Measurements from ENCODE around the gene NSD2. TPM values are rescaled to one million over a fixed set of nuclear protein-coding genes. Genes with fewer than 3 reads are reported as not detected.

The NSD2 gene
- total RNA-seq, 4 donors from 2014 or later = 25.3 to 46.7 (median 27.4) TPM

DNA sequence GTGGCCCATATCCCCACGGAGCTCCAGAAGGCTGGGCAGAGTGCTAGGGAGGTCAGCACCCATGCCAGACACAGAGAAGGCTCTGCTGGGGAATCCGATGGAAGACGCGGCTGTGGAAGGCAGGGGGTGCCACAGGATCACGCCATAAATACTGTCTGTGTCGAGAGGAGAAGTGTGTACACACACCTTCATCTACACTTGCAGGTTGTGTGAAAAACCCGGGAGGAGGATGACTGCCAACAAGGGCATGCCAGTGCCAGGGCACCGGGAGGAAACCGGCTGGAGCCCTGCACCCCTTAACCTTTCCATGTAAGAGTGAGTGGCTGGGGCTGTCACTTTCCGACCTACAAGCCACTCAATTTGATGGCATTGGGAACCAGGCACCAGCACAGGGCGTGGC, 46.4 kb upstream of the NSD2 start:
- Histone ChIP-seq H3K36me3 (peaks cover 72% of the 10 kb centered on the region), H3K27me3 (no peaks in the 10 kb centered on the region), H3K27ac (no peak overlapping the region), H3K4me1 (no peaks in the 10 kb centered on the region), H3K9me3 (no peaks in the 10 kb centered on the region), H3K4me3 (no peak overlapping the region)
- 84% methylated on average over 11 of the region's 11 CpGs for WGBS
- no peak for TF ChIP-seq POLR2A (IDR thresholded peaks at IDR 0.05)
- no peak for TF ChIP-seq POLR2AphosphoS5 (IDR thresholded peaks at IDR 0.05)
- DNase-seq (ENCODE audit: low spot score in 2 of 2) = no peak

GRCh38 chr4:1825326-1825725, 45.9 kb upstream of the NSD2 start:
- 85% methylated on average over 18 of the region's 19 CpGs for WGBS
- TF ChIP-seq CTCF (IDR thresholded peaks at IDR 0.05) (no peak), POLR2AphosphoS5 (IDR thresholded peaks at IDR 0.05) (no peak), EP300 (IDR thresholded peaks at IDR 0.05) (no peak), POLR2A (IDR thresholded peaks at IDR 0.05) (no peak)
- H3K27me3 ChIP-seq = no peaks in the 10 kb centered on the region

GRCh38 chr4:1826531-1827350, 44.5 kb upstream of the NSD2 start:
- no peaks in the 10 kb centered on the region for H3K9me3 ChIP-seq

More at GRCh38 chr4:1825326-1825725, 45.9 kb upstream of the NSD2 start:
- H3K27ac ChIP-seq = no peak overlapping the region
- no peak overlapping the region for H3K4me3 ChIP-seq
- H3K36me3 ChIP-seq = peaks cover 69% of the 10 kb centered on the region
- no peaks in the 10 kb centered on the region for H3K9me3 ChIP-seq
- H3K4me1 ChIP-seq = no peaks in the 10 kb centered on the region
- no peak for DNase-seq (ENCODE audit: low spot score in 2 of 2)

GRCh38 chr4:1830234-1830633, 41.0 kb upstream of the NSD2 start:
- 92% methylated on average over 3 of the region's 3 CpGs for WGBS
- no peak for DNase-seq (ENCODE audit: low spot score in 2 of 2)
- Histone ChIP-seq H3K4me3 (no peak overlapping the region), H3K9me3 (no peaks in the 10 kb centered on the region), H3K36me3 (peaks cover 70% of the 10 kb centered on the region), H3K27me3 (no peaks in the 10 kb centered on the region), H3K4me1 (no peaks in the 10 kb centered on the region), H3K27ac (no peak overlapping the region)
- TF ChIP-seq EP300 (IDR thresholded peaks at IDR 0.05) = no peak
- no peak for TF ChIP-seq CTCF (IDR thresholded peaks at IDR 0.05)
- no peak for TF ChIP-seq POLR2A (IDR thresholded peaks at IDR 0.05)
- TF ChIP-seq POLR2AphosphoS5 (IDR thresholded peaks at IDR 0.05) = no peak

More at GRCh38 chr4:1826531-1827350, 44.5 kb upstream of the NSD2 start:
- 92% methylated on average over 27 of the region's 30 CpGs for WGBS
- Histone ChIP-seq H3K4me3 (no peak overlapping the region), H3K27me3 (no peaks in the 10 kb centered on the region), H3K27ac (no peak overlapping the region), H3K4me1 (no peaks in the 10 kb centered on the region), H3K36me3 (peaks cover 70% of the 10 kb centered on the region)
- TF ChIP-seq POLR2AphosphoS5 (IDR thresholded peaks at IDR 0.05) (no peak), EP300 (IDR thresholded peaks at IDR 0.05) (no peak), CTCF (IDR thresholded peaks at IDR 0.05) (no peak), POLR2A (IDR thresholded peaks at IDR 0.05) (no peak)
- no peak for DNase-seq (ENCODE audit: low spot score in 2 of 2)

- no peak for DNase-seq (ENCODE audit: low spot score in 2 of 2)
- Histone ChIP-seq H3K9me3 (no peaks in the 10 kb centered on the region), H3K27ac (no peak overlapping the region), H3K4me1 (no peaks in the 10 kb centered on the region), H3K27me3 (no peaks in the 10 kb centered on the region), H3K36me3 (peaks cover 70% of the 10 kb centered on the region), H3K4me3 (no peak overlapping the region)
- no peak for TF ChIP-seq CTCF (IDR thresholded peaks at IDR 0.05)
- TF ChIP-seq POLR2A (IDR thresholded peaks at IDR 0.05) = no peak
- WGBS = 78% methylated on average over 8 of the region's 8 CpGs
Observed at GRCh38 chr4:1830642-1831228, 40.5 kb upstream of the NSD2 start.

Data from suprapubic skin (tissue), 4 donors.